Neuronal stem cell (in vitro differentiated cells): Measurements from ENCODE around the gene FOXF1.

Experiments
- DNase-seq: peaks from one replicate; pipeline ENCODE4 v3.0.0-alpha.2; 2013; ENCODE audit warnings: low spot score
- H2AFZ ChIP-seq: one replicate; pipeline ENCODE4 v1.6.1; 2013; ENCODE audit warnings: mild to moderate bottlenecking, low read length, inconsistent platforms
- H2AK5ac ChIP-seq: 2 replicates; pipeline ENCODE4 v1.6.1; 2013; ENCODE audit warnings: low read depth, mild to moderate bottlenecking, inconsistent platforms, low read length, moderate library complexity, mixed read lengths
- H2BK120ac ChIP-seq: 2 replicates; pipeline ENCODE4 v1.6.1; 2013; ENCODE audit warnings: low read depth, mild to moderate bottlenecking, inconsistent platforms, low read length, moderate library complexity, mixed read lengths
- H2BK12ac ChIP-seq: one replicate; pipeline ENCODE4 v1.6.1; 2013; ENCODE audit warnings: low read length, inconsistent platforms
- H2BK15ac ChIP-seq: 2 replicates; pipeline ENCODE4 v1.6.1; 2013; ENCODE audit warnings: mild to moderate bottlenecking, low read length, inconsistent platforms, mixed read lengths
- H2BK5ac ChIP-seq: one replicate; pipeline ENCODE4 v1.6.1; 2013; ENCODE audit warnings: inconsistent platforms, mild to moderate bottlenecking, low read length, moderate library complexity
- H3K14ac ChIP-seq: one replicate; pipeline ENCODE4 v1.6.1; 2013; ENCODE audit warnings: low read length, inconsistent platforms
- H3K18ac ChIP-seq: 2 replicates; pipeline ENCODE4 v1.6.1; 2013; ENCODE audit warnings: low read length, inconsistent platforms
- H3K23ac ChIP-seq: 2 replicates; pipeline ENCODE4 v1.6.1; 2013; ENCODE audit warnings: low read depth, mild to moderate bottlenecking, mixed read lengths, low read length, inconsistent platforms; ENCODE audit not compliant: poor library complexity
- H3K27ac ChIP-seq: replicated peaks from 3 replicates; pipeline ENCODE4 v1.5.1; 2013; ENCODE audit warnings: low read length, inconsistent platforms
- H3K27me3 ChIP-seq, 3 experiments: 2 replicates each; pipeline ENCODE4 v1.6.1; 2013; ENCODE audit warnings: low read length in 3 of 3, mild to moderate bottlenecking in 2 of 3, inconsistent platforms in 1 of 3, low read depth in 1 of 3, mixed read lengths in 1 of 3, moderate library complexity in 1 of 3; ENCODE audit not compliant: control insufficient read depth in 3 of 3, insufficient read depth in 3 of 3
- H3K36me3 ChIP-seq, 2 donors: replicated peaks in 1 of 2; 2 replicates each; pipeline ENCODE4 v1.6.1; 2013; ENCODE audit warnings: low read length in 2 of 2; ENCODE audit not compliant: control insufficient read depth in 2 of 2, insufficient read depth in 2 of 2
- H3K4ac ChIP-seq: 2 replicates; pipeline ENCODE4 v1.6.1; 2013; ENCODE audit warnings: inconsistent platforms, mild to moderate bottlenecking, low read length, moderate library complexity
- H3K4me1 ChIP-seq, 2 donors: 1 replicate in 1 of 2; 2 replicates in 1 of 2; pipeline ENCODE4 v1.6.1; 2013; ENCODE audit warnings: low read length in 2 of 2, low read depth in 1 of 2; ENCODE audit not compliant: control insufficient read depth in 2 of 2, insufficient read depth in 1 of 2
- H3K4me2 ChIP-seq: one replicate; pipeline ENCODE4 v1.6.1; 2013; ENCODE audit warnings: mild to moderate bottlenecking, low read length, inconsistent platforms; ENCODE audit not compliant: insufficient read depth, poor library complexity, severe bottlenecking
- H3K4me3 ChIP-seq, 2 donors: 2 replicates each; pipeline ENCODE4 v1.5.1; 2013; ENCODE audit warnings: low read length in 2 of 2, mild to moderate bottlenecking in 2 of 2, inconsistent platforms in 1 of 2, moderate library complexity in 1 of 2
- H3K79me1 ChIP-seq: one replicate; pipeline ENCODE4 v1.6.1; 2013; ENCODE audit warnings: low read depth, mild to moderate bottlenecking, inconsistent platforms, low read length, moderate library complexity
- H3K9ac ChIP-seq: one replicate; pipeline ENCODE4 v1.6.1; 2013; ENCODE audit warnings: mild to moderate bottlenecking, low read depth, low read length, inconsistent platforms; ENCODE audit not compliant: poor library complexity
- H3K9me3 ChIP-seq, 2 donors: replicated peaks in 1 of 2; 2 replicates each; pipeline versions ENCODE3 to v1.6.1; 2013; ENCODE audit warnings: low read length in 2 of 2, mild to moderate bottlenecking in 2 of 2, inconsistent platforms in 1 of 2, low read depth in 1 of 2, mixed read lengths in 1 of 2, moderate library complexity in 1 of 2; ENCODE audit not compliant: control insufficient read depth in 2 of 2, insufficient read depth in 1 of 2
- H4K8ac ChIP-seq: one replicate; pipeline ENCODE4 v1.6.1; 2013; ENCODE audit warnings: low read depth, mild to moderate bottlenecking, inconsistent platforms, low read length, moderate library complexity
- H4K91ac ChIP-seq: one replicate; pipeline ENCODE4 v1.6.1; 2013; ENCODE audit warnings: low read length, low read depth, mild to moderate bottlenecking, inconsistent platforms; ENCODE audit not compliant: poor library complexity
- WGBS, 2 donors: extraction: QIAGEN DNeasy Blood & Tissue Kit; methylation state at CpG; one replicate each; pipeline ENCODE4 v1.1.7; 2013; ENCODE audit warnings: missing lambda C conversion rate in 2 of 2, mixed read lengths in 1 of 2; ENCODE audit not compliant: insufficient read length in 2 of 2, insufficient replicate concordance in 1 of 2; ENCODE audit errors: extremely low coverage in 2 of 2; 5-methylcytosine and 5-hydroxymethylcytosine counted together

Gene FOXF1

GRCh38 chr16:86492267-86492960 is 17.9 kb upstream of the FOXF1 start:
- Histone ChIP-seq H2BK15ac (no peak overlapping the region), H3K36me3 (no peaks in the 10 kb centered on the region), H3K4me3 (no peak overlapping the region), H3K27ac (no peak overlapping the region), H4K91ac (no peak overlapping the region), H3K4me2 (no peak overlapping the region), H3K4me1 (no peaks in the 10 kb centered on the region), H3K14ac (no peak overlapping the region), H3K9me3 (peaks cover 0 to 3% of the 10 kb centered on the region in 2 donors), H3K79me1 (no peaks in the 10 kb centered on the region), H2AK5ac (no peak overlapping the region), H3K9ac (no peak overlapping the region), H2AFZ (no peak overlapping the region), H2BK5ac (no peak overlapping the region), H3K27me3 (peaks cover 41 to 98% (median 74%) of the 10 kb centered on the region in 3 experiments), H2BK12ac (no peak overlapping the region), H3K23ac (no peak overlapping the region), H4K8ac (no peak overlapping the region), H3K4ac (no peak overlapping the region), H2BK120ac (no peak overlapping the region), H3K18ac (no peak overlapping the region)
- WGBS, 2 donors = no CpG with 5 or more reads among the region's 4 CpGs
- DNase-seq = no peak

- Histone ChIP-seq H3K9me3 (peaks cover 0 to 4% of the 10 kb centered on the region in 2 donors), H4K8ac (no peak overlapping the region), H3K36me3 (no peaks in the 10 kb centered on the region), H3K18ac (peak overlapping the region; percentile 13), H3K4me1 (no peaks in the 10 kb centered on the region), H2AFZ (no peak overlapping the region), H2BK120ac (no peak overlapping the region), H3K4me2 (no peak overlapping the region), H3K4me3 (no peak overlapping the region), H3K23ac (no peak overlapping the region), H3K9ac (no peak overlapping the region), H4K91ac (no peak overlapping the region), H3K27me3 (peaks cover 43 to 97% (median 80%) of the 10 kb centered on the region in 3 experiments), H3K79me1 (no peaks in the 10 kb centered on the region), H3K27ac (no peak overlapping the region), H3K4ac (no peak overlapping the region), H2BK5ac (no peak overlapping the region), H2BK12ac (no peak overlapping the region), H3K14ac (no peak overlapping the region), H2AK5ac (no peak overlapping the region), H2BK15ac (no peak overlapping the region)
- DNase-seq = no peak
- WGBS, 2 donors = no CpG with 5 or more reads among the region's 9 CpGs
Observed at GRCh38 chr16:86492961-86493629, 17.2 kb upstream of the FOXF1 start.

DNA sequence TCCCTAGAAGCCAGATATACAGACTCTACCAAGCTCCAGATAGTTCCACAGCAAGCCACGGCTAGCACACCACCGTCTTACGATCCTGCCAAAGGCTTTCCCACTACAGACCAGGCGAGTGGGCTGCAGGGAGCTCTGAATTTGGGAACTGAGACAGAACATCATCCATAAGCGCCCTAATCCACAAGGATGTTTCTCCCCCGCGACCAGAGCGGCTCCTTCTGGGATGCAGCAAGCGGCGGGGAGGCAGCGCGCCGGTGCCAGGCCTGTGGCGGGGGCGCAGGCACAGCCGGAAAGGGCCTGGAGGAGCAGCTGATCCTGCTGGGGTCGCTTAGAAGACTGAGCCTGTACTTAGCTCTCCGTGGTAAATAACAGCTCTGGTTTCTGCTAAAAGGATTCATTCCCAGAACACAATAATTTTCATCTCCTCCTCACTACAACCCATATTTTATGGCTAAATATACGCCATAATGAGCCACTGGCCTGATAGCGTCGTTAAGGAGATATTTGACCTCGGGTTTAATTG is 16.2 kb upstream of the FOXF1 start:
- H2AFZ ChIP-seq = no peak overlapping the region
- no peak overlapping the region for H4K8ac ChIP-seq
- no peak overlapping the region for H3K4ac ChIP-seq

More for the DNA sequence above, 16.2 kb upstream of the FOXF1 start:
- peaks cover 53 to 97% (median 90%) of the 10 kb centered on the region in 3 experiments for H3K27me3 ChIP-seq
- H2BK5ac ChIP-seq = no peak overlapping the region
- no peaks in the 10 kb centered on the region for H3K36me3 ChIP-seq
- no peaks in the 10 kb centered on the region for H3K4me1 ChIP-seq
- no CpG with 5 or more reads among the region's 22 CpGs for WGBS, 2 donors
- no peak overlapping the region for H3K27ac ChIP-seq
- H3K14ac ChIP-seq = no peak overlapping the region
- no peak overlapping the region for H2BK120ac ChIP-seq
- no peak overlapping the region for H3K23ac ChIP-seq
- no peak overlapping the region for H3K18ac ChIP-seq
- H2BK15ac ChIP-seq = no peak overlapping the region
- DNase-seq = no peak
- H2BK12ac ChIP-seq = peak overlapping the region; percentile 50
- H3K4me2 ChIP-seq = no peak overlapping the region
- H3K4me3 ChIP-seq = no peak overlapping the region
- H2AK5ac ChIP-seq = no peak overlapping the region
- no peak overlapping the region for H3K9ac ChIP-seq
- H4K91ac ChIP-seq = no peak overlapping the region
- no peaks in the 10 kb centered on the region for H3K79me1 ChIP-seq
- H3K9me3 ChIP-seq = peaks cover 0 to 6% of the 10 kb centered on the region in 2 donors
